GM12801 (cell line): ENCODE data around the gene OTOGL.

Source experiments
- TF ChIP-seq, protein P1 (sequence below): IDR thresholded peaks from one replicate; pipeline ENCODE4 v1.5.1; 2011; ENCODE audit warnings: control low read depth; ENCODE audit not compliant: insufficient read length; ENCODE audit errors: extremely low read depth

Gene OTOGL

DNA sequence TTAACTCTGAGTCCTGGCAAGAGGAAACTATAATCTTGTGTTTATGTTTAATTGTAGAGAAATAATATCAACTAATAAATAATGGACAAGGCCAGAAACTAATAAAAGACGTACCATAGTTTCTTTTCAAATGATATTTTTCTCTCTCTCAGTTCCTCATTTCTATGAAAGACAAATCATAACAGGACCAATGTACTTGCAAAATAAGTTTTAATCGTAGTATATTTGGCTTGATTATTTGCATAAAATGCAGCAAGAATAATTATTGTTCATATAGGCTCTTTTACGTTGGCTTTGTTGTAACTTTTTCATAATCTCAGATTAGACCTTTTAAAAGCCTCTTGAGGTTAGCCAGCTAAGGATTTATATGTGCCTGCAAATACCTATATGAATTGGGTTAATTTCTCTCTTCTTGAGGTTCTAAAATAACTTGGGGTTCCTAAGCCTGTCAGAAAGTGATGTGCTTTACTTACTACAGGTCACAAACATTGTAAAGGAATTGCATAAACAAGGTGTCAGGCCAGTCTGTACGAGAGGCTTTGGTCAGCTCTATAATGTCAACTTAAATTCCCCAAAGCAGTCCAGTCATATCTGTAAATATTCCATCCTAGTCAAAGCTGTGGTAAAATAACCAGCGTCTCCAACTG lies 191.9 kb downstream of the OTOGL start:
- TF ChIP-seq, protein P1, sequence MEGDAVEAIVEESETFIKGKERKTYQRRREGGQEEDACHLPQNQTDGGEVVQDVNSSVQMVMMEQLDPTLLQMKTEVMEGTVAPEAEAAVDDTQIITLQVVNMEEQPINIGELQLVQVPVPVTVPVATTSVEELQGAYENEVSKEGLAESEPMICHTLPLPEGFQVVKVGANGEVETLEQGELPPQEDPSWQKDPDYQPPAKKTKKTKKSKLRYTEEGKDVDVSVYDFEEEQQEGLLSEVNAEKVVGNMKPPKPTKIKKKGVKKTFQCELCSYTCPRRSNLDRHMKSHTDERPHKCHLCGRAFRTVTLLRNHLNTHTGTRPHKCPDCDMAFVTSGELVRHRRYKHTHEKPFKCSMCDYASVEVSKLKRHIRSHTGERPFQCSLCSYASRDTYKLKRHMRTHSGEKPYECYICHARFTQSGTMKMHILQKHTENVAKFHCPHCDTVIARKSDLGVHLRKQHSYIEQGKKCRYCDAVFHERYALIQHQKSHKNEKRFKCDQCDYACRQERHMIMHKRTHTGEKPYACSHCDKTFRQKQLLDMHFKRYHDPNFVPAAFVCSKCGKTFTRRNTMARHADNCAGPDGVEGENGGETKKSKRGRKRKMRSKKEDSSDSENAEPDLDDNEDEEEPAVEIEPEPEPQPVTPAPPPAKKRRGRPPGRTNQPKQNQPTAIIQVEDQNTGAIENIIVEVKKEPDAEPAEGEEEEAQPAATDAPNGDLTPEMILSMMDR = no peak

DNA sequence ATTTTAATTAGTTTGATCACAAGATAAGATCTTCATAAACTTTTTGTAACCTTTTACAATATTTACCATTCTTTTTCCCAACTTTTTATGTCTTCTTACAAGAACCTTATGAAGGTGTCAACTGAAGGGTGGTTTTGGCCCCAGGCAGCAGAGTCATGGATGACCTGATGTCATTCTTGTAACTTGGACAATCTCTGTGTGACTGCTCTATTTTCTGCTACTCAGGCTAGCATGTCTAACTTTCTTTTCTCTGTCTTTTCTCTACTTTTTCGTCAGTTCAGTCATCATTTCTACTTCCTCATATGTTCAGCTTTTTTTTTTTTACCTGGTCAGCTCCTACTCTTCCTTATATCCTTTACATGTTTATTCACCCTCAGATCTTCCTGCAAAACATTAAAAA lies 194.0 kb downstream of the OTOGL start:
- TF ChIP-seq, protein P1 = no peak

DNA sequence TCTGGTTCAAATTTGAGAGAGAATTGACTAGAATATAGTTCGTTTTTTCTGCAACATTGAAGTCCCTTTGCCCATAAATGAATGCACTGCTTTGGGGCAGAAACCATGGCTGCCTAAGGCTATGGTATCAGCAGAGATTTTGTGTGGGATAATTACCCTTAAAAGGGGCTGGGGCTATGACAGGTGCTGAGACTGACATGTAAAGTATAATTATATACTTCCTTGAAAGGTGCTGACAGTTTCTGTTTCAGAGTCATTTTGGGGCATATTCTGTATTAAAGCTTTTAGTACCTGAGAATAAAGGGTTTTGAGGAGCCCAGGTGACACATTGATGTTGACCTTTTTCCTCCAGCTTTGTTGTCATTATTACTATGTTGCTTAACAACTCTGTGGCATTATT lies 194.4 kb downstream of the OTOGL start:
- TF ChIP-seq, protein P1 = no peak

DNA sequence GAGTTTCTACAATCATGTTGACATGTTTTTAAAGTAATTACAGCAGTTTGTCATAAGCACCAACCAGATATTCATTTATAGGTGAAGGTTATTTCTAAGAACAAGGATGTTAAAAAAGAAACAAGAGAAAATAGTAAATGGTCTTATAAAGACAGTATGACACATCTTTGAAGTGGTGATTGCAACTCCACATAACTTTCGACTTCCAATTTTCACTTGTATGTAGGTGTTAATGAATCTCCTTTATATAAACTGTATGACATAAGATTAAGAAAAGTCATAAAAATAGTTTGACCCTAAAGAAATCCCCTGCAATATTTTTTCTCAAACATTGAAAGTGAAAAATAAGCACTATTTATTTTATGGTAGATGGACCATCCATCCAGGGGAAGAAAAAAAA lies 199.9 kb downstream of the OTOGL start:
- TF ChIP-seq, protein P1 = no peak

DNA sequence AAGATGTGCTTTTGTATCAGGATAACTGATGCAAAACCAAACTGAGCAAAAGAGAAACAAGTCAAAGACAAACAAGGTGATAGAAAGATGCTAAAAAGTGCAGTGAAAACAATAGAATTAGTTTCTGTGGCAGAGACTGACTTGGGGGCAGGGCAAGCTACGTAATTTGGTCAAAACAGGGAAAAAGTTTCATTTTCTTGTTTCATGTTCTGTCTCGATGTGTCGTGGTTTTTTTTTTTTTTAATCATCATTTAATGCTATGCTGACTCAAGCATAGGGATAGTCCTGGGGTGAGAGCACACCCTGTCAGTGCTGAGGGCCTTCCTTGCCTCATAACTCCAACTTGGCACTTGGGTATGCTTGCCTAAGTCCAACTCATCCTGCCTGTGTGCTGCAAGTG lies 200.6 kb downstream of the OTOGL start:
- TF ChIP-seq, protein P1 = no peak

DNA sequence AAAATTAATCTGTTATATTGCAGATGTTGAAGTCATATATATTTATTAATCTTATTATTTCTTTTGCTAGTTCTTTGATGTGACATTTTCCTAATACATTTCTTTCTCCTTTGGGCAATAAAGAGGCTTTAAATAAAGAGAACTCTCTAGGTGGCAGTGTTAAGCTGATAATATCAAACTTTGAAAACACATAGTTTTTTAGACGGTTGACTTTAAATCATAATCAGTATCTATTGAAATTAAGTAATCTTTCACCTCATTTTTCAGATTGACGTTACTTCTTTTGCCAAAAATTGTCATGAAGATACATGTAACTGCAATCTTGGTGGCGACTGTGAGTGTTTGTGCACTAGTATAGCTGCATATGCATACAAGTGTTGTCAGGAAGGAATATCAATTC lies 213.9 kb downstream of the OTOGL start:
- TF ChIP-seq, protein P1 = no peak

DNA sequence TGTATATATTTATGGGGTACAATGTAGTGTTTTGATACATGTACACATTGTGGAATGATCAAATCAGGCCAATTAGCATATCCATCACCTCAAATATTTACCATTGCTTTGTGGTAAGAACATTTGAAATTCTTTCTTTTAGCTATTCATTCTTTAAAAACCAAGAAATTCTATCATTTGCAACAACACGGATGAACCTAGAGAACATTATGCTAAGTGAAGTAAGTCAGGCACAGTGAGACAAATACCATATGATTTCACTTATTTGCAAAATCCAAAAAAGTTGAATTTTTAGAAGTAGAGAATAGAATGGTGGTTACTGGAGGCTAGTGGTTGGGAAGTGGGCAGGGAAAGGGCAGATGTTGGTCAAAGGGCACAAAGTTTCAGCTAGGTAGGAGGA lies 215.4 kb downstream of the OTOGL start:
- TF ChIP-seq, protein P1 = no peak
